ENCODE data around the gene PIAS1.
"Not testable (repeated sequence)": the region's sequence is repeated elsewhere in the genome, so short reads cannot be mapped to it uniquely, and the experiment has no call there.

The PIAS1 gene

DNA sequence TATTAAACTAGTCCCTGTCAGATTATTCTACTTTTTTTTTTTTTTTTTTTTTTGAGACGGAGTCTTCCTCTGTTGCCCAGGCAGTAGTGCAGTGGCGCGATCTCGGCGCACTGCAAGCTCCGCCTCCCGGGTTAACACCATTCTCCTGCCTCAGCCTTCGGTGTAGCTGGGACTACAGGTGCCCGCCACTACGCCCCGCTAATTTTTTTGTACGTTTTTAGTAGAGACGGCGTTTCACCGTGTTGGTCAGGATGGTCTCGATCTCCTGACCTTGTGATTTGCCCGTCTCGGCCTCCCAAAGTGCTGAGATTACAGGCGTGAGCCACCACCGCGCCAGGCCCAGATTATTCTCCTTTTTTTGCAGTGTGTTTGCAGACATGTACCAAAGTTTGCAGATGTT is 4.9 kb downstream of the PIAS1 start:
- DNase-seq; intact Hi-C loops (cut with DNase I): not testable (repeated sequence)

DNA sequence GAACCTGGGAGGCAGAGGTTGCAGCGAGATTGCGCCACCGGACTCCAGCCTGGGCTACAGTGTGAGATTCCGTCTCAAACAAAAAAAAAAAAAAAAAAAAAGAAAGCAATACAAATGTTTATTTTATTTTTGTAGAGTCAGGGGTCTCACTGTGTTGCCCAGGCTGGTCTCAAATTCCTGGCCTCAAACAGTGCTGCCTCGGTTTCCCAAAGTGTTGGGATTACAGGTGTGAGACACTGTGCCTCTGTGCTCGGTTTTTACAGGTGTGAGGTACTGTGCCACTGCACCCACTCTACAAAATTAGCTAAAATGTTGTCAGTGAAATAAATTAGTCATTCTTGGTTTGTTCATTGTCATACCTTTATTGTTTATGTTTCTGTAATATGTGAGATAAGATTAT is 5.5 kb downstream of the PIAS1 start:
- no peak for DNase-seq
- intact Hi-C loops (cut with DNase I): no loop called here

DNA sequence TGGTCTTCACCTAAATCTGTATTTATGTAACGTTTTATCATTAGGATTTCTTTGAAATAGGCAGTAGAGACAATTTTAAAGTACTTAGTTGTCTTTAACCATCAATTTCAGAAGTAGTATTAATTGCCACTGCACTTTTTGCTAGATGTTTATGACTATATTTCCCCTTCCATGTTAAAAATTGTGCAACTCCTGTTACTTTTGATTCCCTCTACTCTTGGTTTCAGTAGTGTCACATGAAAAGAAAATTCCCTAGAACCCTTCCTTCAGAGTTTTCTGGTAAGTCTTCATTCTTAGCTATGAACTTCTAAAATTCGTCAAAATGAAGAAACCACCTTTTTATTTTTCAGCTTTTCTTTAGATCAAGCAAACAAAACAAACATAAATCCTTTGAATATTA is 7.1 kb downstream of the PIAS1 start:
- DNase-seq: no peak
- intact Hi-C loops (cut with DNase I): no loop called here

DNA sequence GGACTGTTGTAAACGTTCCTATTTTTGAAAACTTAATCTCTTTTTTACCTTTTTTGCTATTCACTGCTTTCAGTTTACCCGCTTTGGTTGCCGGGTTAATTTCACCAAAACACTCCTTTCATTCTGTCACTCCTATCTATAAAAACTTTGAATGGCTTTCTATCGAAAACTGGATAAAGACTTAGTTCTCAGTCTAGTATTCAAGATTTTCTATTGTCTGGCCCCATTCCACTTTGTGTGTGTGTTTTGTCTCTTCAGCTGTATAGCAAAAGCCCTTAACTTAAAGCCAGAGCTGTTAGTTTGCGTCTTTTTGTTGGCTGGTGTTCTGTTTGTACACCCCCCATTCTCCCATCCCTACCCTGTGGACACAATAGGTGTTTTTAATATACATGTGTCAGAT is 7.5 kb downstream of the PIAS1 start:
- intact Hi-C loops (cut with DNase I): no loop called here

DNA sequence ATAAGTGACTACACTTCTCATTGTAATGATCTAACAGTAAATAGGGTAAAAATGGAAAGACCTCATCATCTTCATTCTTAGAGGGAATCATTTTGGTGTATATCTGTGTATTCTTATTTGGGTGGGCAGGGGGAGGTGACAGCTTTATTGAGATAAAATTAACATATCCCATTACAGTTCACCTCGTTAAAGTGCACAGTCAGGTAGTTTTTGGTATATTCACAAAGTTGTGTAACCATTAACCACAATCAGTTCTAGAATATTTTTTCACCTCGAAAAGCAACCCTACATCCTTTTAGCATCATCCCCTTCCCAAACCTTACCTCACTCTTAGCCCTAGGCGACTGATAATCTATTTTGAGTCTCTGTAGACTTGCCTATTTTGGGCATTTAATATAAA is 8.1 kb downstream of the PIAS1 start:
- DNase-seq: no peak
- intact Hi-C loops (cut with DNase I): no loop called here

More for the DNA sequence above, 7.5 kb downstream of the PIAS1 start:
- DNase-seq: no peak

DNA sequence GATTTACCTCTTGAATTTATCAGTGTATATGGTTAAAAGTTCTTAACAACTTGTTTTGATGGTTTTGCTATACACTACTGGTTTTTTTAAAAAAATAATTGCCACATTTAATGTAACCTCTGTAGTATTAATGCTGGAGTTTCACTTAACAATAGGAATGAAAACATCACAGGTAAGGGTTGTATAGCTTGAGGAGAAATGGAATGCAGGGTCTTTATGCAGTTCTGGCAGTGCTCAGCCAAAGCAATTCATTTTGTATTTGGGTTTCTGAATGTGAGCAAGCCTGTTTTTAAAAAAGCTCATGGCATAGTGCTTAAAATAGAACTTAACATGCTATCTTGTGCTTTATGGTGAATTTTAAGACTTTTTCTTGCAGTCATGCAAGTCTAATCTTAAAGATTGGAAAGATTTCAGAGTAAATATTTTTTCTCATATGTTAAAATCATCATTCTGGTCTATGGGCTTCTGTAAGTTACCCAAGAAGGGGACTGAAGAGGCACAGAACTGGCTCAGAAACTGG is 8.9 kb downstream of the PIAS1 start:
- no peak for DNase-seq
- intact Hi-C loops (cut with DNase I): no loop called here

DNA sequence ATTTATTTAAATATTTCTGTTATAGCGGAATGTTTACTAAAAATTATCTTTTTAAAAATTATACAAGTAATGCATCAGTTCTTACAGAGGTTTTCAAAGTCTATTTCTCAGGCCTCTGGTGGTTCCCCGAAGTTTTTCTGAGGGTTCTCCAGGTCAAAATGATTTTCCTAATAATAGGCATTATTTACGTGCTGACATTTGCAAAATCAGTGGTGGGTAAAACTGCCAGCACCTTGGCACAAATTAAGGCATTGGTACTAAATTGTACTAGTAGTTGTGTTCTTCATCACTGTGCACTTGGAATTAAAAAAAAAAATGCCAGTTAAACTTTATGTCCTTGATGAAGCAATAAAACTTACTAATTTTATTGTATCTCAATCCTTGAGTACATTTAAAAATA is 9.5 kb downstream of the PIAS1 start:
- DNase-seq: no peak
- intact Hi-C loops (cut with DNase I): no loop called here

DNA sequence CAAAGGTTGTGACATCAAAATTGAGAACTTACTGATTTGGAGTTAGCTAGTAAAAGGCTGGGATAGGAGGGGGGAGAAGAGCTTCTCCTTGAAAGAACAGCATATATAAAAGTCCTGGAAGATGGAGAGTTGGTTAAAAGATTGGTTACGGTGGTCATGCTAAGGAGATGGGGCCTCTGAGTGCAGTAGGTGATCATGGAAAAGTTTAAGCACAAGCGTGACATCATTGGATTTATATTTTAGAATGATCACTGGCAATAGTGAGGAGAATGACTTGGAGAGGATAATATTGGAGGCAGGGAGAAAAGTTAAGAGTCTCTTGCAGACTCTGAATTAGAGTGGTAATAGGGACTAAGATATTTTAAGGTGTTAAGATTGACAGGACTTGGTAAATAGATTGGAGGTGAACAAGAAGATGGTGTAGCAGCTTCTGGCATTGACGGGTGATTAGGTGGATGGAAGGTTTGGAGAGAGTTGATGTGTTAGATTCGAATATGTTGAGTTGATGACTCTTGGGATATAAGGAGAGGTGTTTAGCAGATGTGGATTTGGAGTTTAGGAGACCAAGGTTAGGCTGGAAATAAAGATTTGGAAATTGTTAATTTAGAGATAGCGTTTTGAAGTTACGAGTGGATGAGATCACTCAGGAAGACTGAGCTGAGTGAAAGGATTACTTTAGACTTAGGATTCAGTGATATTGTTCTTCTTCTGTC is 19.6 kb downstream of the PIAS1 start:
- intact Hi-C loops (cut with DNase I): no loop called here
- DNase-seq: no peak

DNA sequence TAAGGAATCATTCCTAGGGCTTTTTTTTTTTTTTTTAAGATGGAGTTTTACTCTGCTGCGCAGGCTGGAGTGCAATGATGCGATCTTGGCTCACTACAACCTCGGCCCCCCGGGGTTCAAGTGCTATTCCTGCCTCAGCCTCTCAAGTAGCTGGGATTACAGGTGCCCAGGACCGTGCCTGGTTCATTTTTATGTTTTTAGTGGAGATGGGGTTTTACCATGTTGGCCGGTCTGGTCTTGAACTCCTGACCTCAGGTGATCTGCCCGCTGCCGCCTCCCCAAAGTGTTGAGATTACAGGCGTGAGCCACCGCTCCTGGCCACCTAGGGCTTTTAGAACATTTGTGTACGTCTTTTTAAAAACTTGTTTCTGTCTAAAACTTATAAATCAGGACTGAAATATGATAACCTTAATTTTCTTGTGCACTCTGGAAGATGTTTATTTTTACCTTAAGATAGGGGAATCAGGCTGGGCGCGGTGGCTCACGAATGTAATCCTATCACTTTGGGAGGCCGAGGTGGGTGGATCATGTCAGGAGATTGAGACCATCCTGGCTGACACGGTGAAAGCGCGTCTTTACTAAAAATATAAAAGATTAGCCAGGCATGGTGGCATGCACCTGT is 21.8 kb downstream of the PIAS1 start:
- no peak for DNase-seq
- intact Hi-C loops (cut with DNase I): no loop called here

DNA sequence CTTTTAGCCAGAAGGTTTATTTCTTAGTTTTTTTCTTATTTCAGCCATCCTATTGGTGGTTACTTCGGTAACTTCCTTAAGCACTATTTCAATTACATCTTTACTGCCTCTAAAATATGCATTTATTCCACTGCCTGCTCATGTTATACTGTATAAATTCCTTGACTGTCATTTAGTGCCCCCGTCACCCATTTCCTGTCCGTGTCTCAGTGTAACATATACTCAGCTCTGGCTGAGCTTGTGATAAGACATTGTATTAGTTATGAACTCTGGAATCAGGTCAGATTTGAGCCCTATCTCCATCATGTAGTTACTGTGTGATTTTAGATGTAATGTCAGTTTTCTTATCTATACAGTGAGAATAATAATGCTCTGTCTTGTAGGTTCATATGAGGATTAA is 24.2 kb downstream of the PIAS1 start:
- no peak for DNase-seq
- intact Hi-C loops (cut with DNase I): no loop called here

DNA sequence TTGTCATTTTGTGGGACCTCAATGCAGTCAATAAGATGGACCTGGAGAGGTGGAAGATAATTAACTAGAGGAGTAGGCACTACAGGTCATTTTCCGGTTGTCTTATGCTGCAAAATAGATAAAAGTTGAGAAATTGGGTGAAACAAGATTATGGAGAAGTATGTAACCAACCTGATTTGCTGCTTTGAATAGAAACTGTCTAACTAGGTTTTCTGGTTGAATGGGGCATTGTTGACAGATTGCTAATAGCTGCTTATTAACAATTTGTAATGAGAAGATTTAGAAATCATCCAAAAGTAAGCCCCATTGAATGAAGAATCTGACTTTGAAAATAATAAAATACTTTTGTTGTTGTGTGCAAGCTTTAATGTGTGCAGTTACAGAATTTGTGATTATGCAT is 26.2 kb downstream of the PIAS1 start:
- intact Hi-C loops (cut with DNase I): no loop called here
- DNase-seq: no peak

DNA sequence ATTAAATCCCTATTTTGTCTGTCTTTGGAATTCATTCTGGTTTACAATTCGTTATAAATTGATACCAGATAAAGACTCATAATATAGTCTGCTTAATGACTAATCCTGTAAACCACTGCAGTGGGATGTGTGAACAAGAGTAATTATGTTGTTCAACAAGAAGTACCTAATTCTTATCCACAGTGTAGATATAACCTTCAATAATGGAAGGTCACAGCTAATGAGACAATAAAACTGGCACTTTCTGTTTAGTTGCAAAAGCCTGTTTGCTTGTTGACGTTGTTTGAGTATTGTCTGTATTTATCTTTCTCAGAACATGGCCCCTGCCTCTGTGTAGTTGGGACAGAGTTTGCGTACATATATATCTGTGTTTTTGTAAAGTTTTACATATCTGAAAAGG is 26.7 kb downstream of the PIAS1 start:
- intact Hi-C loops (cut with DNase I): no loop called here
- no peak for DNase-seq

DNA sequence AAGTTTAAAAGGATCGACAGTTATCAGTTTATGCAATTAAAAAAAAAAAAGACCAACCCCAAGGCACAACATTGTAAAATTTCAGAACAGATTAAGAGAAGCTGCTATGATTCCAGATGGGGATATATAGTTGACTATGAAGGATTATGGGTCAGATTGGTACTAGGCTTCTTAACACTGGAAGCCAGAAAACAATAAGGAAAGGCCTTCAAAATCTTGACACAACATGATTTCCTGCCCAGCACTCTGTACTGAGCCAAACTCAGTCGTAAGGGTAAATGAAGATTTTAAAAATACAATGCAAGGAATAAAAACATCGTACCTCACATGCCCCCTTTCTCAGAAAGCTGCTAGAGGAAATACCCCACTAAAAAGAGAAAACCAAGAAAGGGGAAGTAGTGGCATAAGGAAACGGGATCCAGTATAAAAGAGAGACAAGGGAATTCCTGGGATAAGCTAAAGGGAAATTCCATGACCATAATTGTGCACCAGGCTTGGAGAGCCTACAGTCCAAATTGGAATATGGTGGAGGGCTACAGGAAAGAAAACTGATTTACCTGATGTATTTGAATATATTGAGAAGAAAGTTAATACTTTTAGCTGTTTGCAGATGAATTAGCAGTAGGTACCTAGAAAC is 27.9 kb downstream of the PIAS1 start:
- intact Hi-C loops (cut with DNase I): no loop called here
- no peak for DNase-seq

DNA sequence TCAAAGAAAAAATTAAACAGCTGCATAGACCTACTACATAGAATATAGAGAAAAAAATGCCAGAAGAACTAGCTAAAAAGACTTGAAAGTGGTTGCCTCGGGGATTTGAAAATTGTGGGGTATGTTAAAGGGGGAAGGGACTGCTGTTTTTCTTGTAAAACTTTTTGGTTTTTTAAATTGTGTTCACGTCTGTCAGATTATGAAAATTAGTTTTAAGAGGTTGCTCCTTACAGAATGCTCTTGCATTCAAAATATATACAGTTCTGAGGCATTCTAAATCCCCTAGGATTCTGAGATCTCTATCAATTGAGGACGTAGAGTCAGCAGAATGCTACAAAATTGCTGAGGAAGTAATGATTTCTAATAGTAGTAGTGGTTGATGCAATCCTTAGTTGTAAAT is 28.6 kb downstream of the PIAS1 start:
- no peak for DNase-seq
- intact Hi-C loops (cut with DNase I): no loop called here

DNA sequence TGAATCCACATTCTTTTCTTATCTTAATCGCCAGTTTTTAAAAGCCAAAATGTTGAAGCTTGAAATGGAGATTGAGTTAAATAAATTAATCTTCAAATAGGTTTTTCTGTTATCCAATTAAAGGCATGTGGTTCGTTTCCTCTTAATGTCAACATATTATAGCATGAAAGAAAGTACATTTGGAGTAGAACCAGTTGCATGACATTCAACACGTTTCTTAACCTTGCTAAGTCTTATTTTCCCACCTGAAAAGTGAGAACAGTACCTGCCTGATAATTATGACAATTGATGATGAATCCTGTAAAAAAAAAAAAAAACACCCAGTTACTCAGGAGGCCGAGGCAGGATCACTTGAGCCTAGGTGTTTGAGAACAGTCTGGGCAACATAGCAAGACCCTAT is 29.3 kb downstream of the PIAS1 start:
- DNase-seq: no peak
- intact Hi-C loops (cut with DNase I): no loop called here

DNA sequence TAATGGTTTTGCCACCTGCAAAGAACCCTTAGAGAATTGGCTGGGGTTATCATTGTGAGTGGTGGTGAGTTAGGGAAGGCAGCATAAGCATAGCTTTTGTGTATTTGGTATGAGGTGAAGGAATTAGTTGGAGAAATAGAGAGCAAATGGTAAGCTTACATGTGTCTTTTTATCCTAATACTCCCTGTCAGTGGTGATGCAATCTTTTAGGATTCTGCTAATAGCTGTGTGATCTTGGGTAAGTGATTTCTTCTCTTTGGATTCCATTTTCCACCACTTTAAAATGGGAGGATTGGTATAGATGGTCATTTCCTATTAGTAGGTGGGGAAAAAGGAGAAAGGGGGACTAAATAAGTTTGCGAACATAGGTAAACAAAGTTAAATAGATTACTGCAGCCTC is 30.9 kb downstream of the PIAS1 start:
- no peak for DNase-seq
- intact Hi-C loops (cut with DNase I): no loop called here

DNA sequence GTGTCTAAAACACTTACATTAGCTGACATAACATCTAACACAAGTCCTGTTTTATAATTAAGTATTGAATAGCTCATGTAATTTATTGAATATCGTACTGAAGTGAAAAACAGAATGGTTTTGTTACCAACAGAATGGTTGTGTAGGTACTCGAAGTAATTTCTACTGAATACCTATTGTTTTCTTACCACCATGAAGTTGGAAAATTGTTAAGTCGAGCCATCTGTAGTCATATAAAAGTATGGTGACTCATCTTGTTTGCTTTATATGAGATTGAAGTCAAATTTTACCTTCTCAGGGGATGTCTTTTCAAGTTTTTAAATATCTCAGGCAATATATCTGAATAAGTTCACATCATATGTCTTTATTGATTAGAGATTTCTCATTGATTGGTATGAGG is 37.6 kb downstream of the PIAS1 start:
- intact Hi-C loops (cut with DNase I): no loop called here
- no peak for DNase-seq

DNA sequence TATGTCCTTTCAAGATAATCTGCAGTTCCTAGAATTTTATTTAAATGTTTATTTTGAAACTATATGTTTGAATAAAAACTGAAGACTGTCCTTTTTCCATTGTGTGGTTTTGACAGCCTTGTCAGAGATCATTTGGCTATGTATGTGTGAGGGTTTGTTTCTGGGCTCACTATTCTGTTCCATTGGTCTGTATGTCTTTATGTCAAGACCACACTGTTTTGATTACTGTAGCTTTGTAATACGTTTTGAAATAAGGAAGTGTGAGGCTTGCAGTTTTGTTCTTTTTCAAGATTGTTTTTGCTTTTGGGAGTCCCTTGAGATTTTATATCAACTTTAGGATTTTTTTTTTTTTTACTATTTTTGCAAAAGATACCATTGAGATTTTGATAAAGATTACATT is 42.0 kb downstream of the PIAS1 start:
- intact Hi-C loops (cut with DNase I): no loop called here
- no peak for DNase-seq

DNA sequence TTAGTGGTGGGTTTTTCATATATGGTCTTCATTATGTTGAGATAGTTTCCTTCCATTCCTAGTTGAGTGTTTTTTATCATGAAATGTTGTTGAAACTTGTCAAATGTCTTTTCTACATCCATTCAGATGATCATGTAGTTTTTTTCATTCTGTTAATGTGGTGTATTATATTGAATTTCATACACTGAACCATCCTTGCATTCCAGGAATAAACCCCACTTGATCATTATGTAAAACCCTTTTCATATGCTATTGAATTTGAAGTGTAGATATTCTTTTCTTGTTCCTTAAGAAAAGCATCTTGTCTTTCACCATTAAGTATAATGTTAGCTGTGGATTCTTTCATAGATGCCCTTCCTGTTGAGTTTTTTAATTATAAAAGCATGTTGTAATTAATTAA is 42.9 kb downstream of the PIAS1 start:
- intact Hi-C loops (cut with DNase I): no loop called here
- no peak for DNase-seq

DNA sequence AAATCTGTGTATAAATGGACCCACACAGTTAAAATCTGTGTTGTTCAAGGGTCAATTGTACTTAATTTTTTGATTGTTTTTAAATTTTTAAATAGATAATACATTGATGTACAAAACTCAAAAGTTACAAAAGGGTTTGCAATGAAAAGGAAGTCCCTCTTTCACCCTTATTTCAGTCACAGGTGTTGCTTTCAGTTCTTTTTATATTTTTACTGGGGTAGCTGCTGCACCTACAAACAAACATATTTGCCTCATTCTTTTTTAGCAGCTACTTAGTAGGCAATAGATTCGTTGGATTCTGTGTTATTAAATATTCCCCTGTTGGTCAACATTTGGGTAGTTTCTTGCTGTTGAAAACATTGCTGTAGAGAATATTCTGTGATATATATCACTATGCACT is 44.4 kb downstream of the PIAS1 start:
- no peak for DNase-seq
- intact Hi-C loops (cut with DNase I): no loop called here

DNA sequence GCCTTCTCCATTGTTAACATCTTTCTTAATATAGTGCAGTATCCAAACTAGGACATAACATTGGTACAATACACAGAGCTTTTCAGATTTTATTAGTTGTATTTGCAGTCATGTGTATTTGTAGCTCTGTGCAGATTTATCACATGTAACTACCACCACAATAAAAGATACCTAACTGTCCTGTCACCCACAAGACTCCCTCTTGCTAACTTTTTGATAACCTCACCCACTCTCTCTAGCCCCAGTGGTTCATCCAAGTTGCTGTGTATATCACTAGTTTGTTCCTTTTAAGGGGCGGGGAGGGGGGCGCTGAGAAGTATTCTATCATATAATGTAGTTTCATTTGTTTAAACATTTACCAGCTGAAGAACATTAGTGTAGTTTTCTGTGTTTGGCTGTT is 46.1 kb downstream of the PIAS1 start:
- intact Hi-C loops (cut with DNase I): no loop called here

More for the DNA sequence above, 46.1 kb downstream of the PIAS1 start:
- DNase-seq: no peak

Data from head of caudate nucleus (tissue), 42 donors.